ENCODE results near the gene TRIM15. TPM values are rescaled to one million over a fixed set of nuclear protein-coding genes. Genes with fewer than 3 reads are reported as not detected.
A peak's percentile ranks its signal among the peaks of the same experiment; 100 is the strongest.

The TRIM15 gene
- total and polyA plus RNA-seq, 7 donors = 0.28 to 52.0 (median 38.4) TPM; not detected in 2

DNA sequence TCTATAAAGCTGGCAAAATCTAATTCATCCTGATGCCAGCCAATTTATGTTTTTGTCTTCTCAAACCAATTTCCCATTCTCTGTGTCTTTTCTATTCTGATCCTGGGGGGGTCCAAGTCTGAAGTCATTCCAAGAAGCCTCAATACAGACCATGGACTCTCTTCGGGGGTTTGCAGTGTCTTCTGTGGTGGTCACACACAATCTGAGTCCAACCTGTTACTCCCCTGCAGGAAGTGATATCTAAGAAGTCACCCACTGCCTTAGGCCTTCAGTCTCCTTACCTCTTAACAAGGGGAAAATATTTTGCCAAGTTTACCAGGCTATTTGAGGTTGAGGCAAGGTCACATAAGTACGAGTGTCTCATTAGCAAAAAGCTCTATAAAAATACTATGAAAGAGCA is 48.0 kb downstream of the TRIM15 start:
- H3K4me1 ChIP-seq = peaks cover 0 to 61% (median 51%) of the 10 kb centered on the region in 4 donors
- no peak for TF ChIP-seq POLR2AphosphoS5 (IDR thresholded peaks at IDR 0.05)
- no peak for TF ChIP-seq EP300 (IDR thresholded peaks at IDR 0.05)
- TF ChIP-seq, protein P1, sequence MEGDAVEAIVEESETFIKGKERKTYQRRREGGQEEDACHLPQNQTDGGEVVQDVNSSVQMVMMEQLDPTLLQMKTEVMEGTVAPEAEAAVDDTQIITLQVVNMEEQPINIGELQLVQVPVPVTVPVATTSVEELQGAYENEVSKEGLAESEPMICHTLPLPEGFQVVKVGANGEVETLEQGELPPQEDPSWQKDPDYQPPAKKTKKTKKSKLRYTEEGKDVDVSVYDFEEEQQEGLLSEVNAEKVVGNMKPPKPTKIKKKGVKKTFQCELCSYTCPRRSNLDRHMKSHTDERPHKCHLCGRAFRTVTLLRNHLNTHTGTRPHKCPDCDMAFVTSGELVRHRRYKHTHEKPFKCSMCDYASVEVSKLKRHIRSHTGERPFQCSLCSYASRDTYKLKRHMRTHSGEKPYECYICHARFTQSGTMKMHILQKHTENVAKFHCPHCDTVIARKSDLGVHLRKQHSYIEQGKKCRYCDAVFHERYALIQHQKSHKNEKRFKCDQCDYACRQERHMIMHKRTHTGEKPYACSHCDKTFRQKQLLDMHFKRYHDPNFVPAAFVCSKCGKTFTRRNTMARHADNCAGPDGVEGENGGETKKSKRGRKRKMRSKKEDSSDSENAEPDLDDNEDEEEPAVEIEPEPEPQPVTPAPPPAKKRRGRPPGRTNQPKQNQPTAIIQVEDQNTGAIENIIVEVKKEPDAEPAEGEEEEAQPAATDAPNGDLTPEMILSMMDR (IDR thresholded peaks at IDR 0.05) = no peak
- no peak for TF ChIP-seq POLR2A (IDR thresholded peaks at IDR 0.05)
- DNase-seq = no peak
- intact Hi-C loops (cut with DNase I) = loop anchor here (5.0 kb wide), 3 partner anchors 109 to 136 kb away; partner anchors contain the start of genes RPP21 and TRIM39
- no peak overlapping the region for H3K27ac ChIP-seq
- WGBS, 2 donors = 49 to 59% methylated on average over 2 of the region's 2 CpGs
- H3K9me3 ChIP-seq = no peaks in the 10 kb centered on the region
- H3K36me3 ChIP-seq = no peaks in the 10 kb centered on the region
- H3K4me3 ChIP-seq = no peak overlapping the region
- no peaks in the 10 kb centered on the region for H3K27me3 ChIP-seq

GRCh38 chr6:30211899-30212298 is 48.6 kb downstream of the TRIM15 start:
- H3K9me3 ChIP-seq = no peaks in the 10 kb centered on the region
- peak overlapping the region in 1 of 4 donors; percentile 98 for H3K27ac ChIP-seq
- H3K27me3 ChIP-seq = no peaks in the 10 kb centered on the region
- H3K36me3 ChIP-seq = no peaks in the 10 kb centered on the region
- 12 to 43% methylated on average over 3 of the region's 3 CpGs for WGBS, 2 donors
- peak overlapping the region in 3 of 4 donors; percentile 91 to 96 (median 95) for H3K4me3 ChIP-seq
- TF ChIP-seq EP300 (IDR thresholded peaks at IDR 0.05) (no peak), POLR2A (IDR thresholded peaks at IDR 0.05) (no peak), POLR2AphosphoS5 (IDR thresholded peaks at IDR 0.05) (no peak)
- TF ChIP-seq, protein P1 (IDR thresholded peaks at IDR 0.05) = no peak
- peaks cover 0 to 55% (median 46%) of the 10 kb centered on the region in 4 donors for H3K4me1 ChIP-seq
- intact Hi-C loops (cut with DNase I) = loop anchor here (5.0 kb wide), 3 partner anchors 110 to 135 kb away; partner anchors contain the start of genes RPP21 and TRIM39
- DNase-seq = no peak

- Histone ChIP-seq H3K9me3 (no peaks in the 10 kb centered on the region), H3K4me1 (peaks cover 0 to 43% (median 34%) of the 10 kb centered on the region in 4 donors), H3K27me3 (no peaks in the 10 kb centered on the region), H3K27ac (peak within 1 kb of the TSS; percentile 95 to 98 (median 98)), H3K36me3 (no peaks in the 10 kb centered on the region), H3K4me3 (peak within 1 kb of the TSS; percentile 91 to 96 (median 93))
- intact Hi-C loops (cut with DNase I) = loop anchor here (5.0 kb wide), 3 partner anchors 111 to 134 kb away; partner anchors contain the start of genes RPP21 and TRIM39
- DNase-seq = peak; percentile 99
- TF ChIP-seq, protein P1 (IDR thresholded peaks at IDR 0.05) = no peak
- TF ChIP-seq POLR2AphosphoS5 (IDR thresholded peaks at IDR 0.05) (peak; percentile 94 to 99 (median 98)), EP300 (IDR thresholded peaks at IDR 0.05) (no peak), POLR2A (IDR thresholded peaks at IDR 0.05) (peak; percentile 92 to 96)
- WGBS, 2 donors = 0% methylated on average over 59 of the region's 59 CpGs
Measured at GRCh38 chr6:30212865-30213666, 49.7 kb downstream of the TRIM15 start, which contains the start of gene TRIM26. Gene TRIM26, minus strand, starts transcription at chr6:30213406. Its CDS starts 14,303 bp downstream, at chr6:30199103.

- Histone ChIP-seq H3K27ac (peak overlapping the region; percentile 95 to 98 (median 98)), H3K4me1 (peaks cover 0 to 38% (median 34%) of the 10 kb centered on the region in 4 donors), H3K4me3 (peak overlapping the region; percentile 91 to 96 (median 93)), H3K36me3 (no peaks in the 10 kb centered on the region), H3K9me3 (no peaks in the 10 kb centered on the region), H3K27me3 (no peaks in the 10 kb centered on the region)
- DNase-seq = no peak
- 0% methylated on average over 12 of the region's 12 CpGs for WGBS, 2 donors
- intact Hi-C loops (cut with DNase I) = loop anchor here (5.0 kb wide), 3 partner anchors 111 to 134 kb away; partner anchors contain the start of genes RPP21 and TRIM39
- TF ChIP-seq, protein P1 (IDR thresholded peaks at IDR 0.05) = no peak
- TF ChIP-seq POLR2AphosphoS5 (IDR thresholded peaks at IDR 0.05) = no peak
- no peak for TF ChIP-seq POLR2A (IDR thresholded peaks at IDR 0.05)
- TF ChIP-seq EP300 (IDR thresholded peaks at IDR 0.05) = no peak
Measured at GRCh38 chr6:30213667-30213956, 50.3 kb downstream of the TRIM15 start.
